GM12878 (cell line): ENCODE results near the gene KDSR. TPM values are rescaled to one million over a fixed set of nuclear protein-coding genes. Genes with fewer than 3 reads are reported as not detected.

Source experiments
- ATAC-seq: fragments of 200-7000 bp; cut with Tn5 transposase; 3 replicates; pipeline ENCODE4 v1.9.1; 2020; ENCODE audit warnings: mild to moderate bottlenecking, moderate library complexity
- BruUV-seq: library from RNA; stranded (reverse); fragments of 400-500 nt; replicated peaks from 2 replicates; lab custom pipeline; 2021; lab: Mats Ljungman, UMichigan
- CTCF ChIA-PET: fragments of 300-600 bp; sonication (Branson Sonifier 250); formaldehyde crosslinking; extraction: SDS; loops from one replicate; lab custom pipeline; 2021; ENCODE audit warnings: inconsistent platforms; lab: Yijun Ruan, JAX
- POLR2A ChIA-PET: fragments of 350-600 bp; formaldehyde crosslinking; extraction: SDS; loops from one replicate; lab custom pipeline; 2021; ENCODE audit warnings: inconsistent platforms; lab: Charles Lee
- RAD21 ChIA-PET: fragments of 300-600 bp; sonication (Branson Sonifier 250); formaldehyde crosslinking; loops from one replicate; lab custom pipeline; 2023; ENCODE audit warnings: antibody characterized with exemption; ENCODE audit not compliant: unreplicated experiment; lab: Charles Lee
- SMC1A ChIA-PET: fragments of 300-600 bp; sonication (Branson Sonifier 250); formaldehyde crosslinking; loops from one replicate; lab custom pipeline; 2023; ENCODE audit not compliant: unreplicated experiment, uncharacterized antibody; lab: Charles Lee
- DNase-seq: peaks from one replicate; pipeline ENCODE4 v3.0.0-alpha.2; 2011; ENCODE audit warnings: low read depth, low spot score
- FAIRE-seq: peaks from 3 replicates; lab custom pipeline; 2011; peaks lifted over from hg19 to GRCh38; lab: Jason Lieb, UNC
- H2AFZ ChIP-seq: 2 replicates; pipeline ENCODE4 v1.6.0; 2011; ENCODE audit warnings: low read depth, low read length, control low read depth; ENCODE audit not compliant: control insufficient read depth
- H3K27ac ChIP-seq: 2 replicates; pipeline ENCODE4 v1.5.1; 2011; ENCODE audit warnings: control low read depth; ENCODE audit not compliant: control insufficient read depth, insufficient read depth
- H3K27me3 ChIP-seq, 2 experiments: replicated peaks in 1 of 2; 2 replicates each; pipeline versions ENCODE4 v1.6.0 to v1.6.1; 2011; ENCODE audit warnings: low read length in 1 of 2; ENCODE audit not compliant: control insufficient read depth in 2 of 2, insufficient read depth in 2 of 2
- H3K36me3 ChIP-seq, 2 experiments: 2 replicates each; pipeline ENCODE4 v1.5.1; 2011; ENCODE audit warnings: low read length in 1 of 2; ENCODE audit not compliant: control insufficient read depth in 2 of 2, insufficient read depth in 2 of 2
- H3K4me1 ChIP-seq: 2 replicates; pipeline ENCODE4 v1.6.1; 2011; ENCODE audit warnings: mild to moderate bottlenecking, low read length, moderate library complexity, mixed read lengths; ENCODE audit not compliant: control insufficient read depth, insufficient read depth
- H3K4me2 ChIP-seq: 2 replicates; pipeline ENCODE4 v1.6.0; 2011; ENCODE audit warnings: control low read depth; ENCODE audit not compliant: control insufficient read depth, insufficient read depth
- H3K4me3 ChIP-seq: fragments of 200-600 bp; sonication (generic); 2 replicates; pipeline ENCODE4 v1.5.1; 2016
- H3K79me2 ChIP-seq: 2 replicates; pipeline ENCODE4 v1.6.0; 2011; ENCODE audit warnings: low read length; ENCODE audit not compliant: control insufficient read depth, insufficient read depth
- H3K9ac ChIP-seq: 2 replicates; pipeline ENCODE4 v1.8.0; 2011; ENCODE audit warnings: low read length, control low read depth, mixed read lengths; ENCODE audit not compliant: control insufficient read depth, insufficient read depth
- H3K9me3 ChIP-seq: replicated peaks from 3 replicates; pipeline ENCODE4 v1.5.1; 2011; ENCODE audit warnings: mild to moderate bottlenecking, low read length; ENCODE audit not compliant: control insufficient read depth, insufficient read depth
- H4K20me1 ChIP-seq: 2 replicates; pipeline ENCODE4 v1.6.0; 2011; ENCODE audit not compliant: control insufficient read depth, insufficient read depth
- BCL11A ChIP-seq: IDR thresholded peaks from 2 replicates; pipeline ENCODE4 v1.6.1; 2011; ENCODE audit warnings: low read depth, low read length
- BHLHE40 ChIP-seq, 2 experiments: fragments of 450-650 bp in 1 of 2; IDR thresholded peaks; 2 replicates each; pipeline ENCODE4 v1.6.1; 2011 to 2017; ENCODE audit warnings: low read depth in 2 of 2, borderline replicate concordance in 1 of 2, improper control_type of control experiment in 1 of 2, low read length in 1 of 2, mild to moderate bottlenecking in 1 of 2
- CREM ChIP-seq: IDR thresholded peaks from 2 replicates; pipeline ENCODE4 v1.6.1; 2014; ENCODE audit warnings: antibody characterized with exemption, low read depth
- ETV6 ChIP-seq, 2 experiments: fragments of 450-650 bp in 1 of 2; IDR thresholded peaks in 1 of 2; conservative IDR thresholded peaks in 1 of 2; 2 replicates each; pipeline ENCODE4 v1.6.1; 2014; ENCODE audit warnings: antibody characterized with exemption in 1 of 2, borderline replicate concordance in 1 of 2, low read depth in 1 of 2, mild to moderate bottlenecking in 1 of 2, moderate library complexity in 1 of 2
- IRF4 ChIP-seq: IDR thresholded peaks from 2 replicates; pipeline ENCODE4 v1.6.1; 2011; ENCODE audit warnings: low read depth, low read length
- MEF2A ChIP-seq: IDR thresholded peaks from 2 replicates; pipeline ENCODE4 v1.6.1; 2011; ENCODE audit warnings: low read depth, mild to moderate bottlenecking, low read length, moderate library complexity; ENCODE audit not compliant: insufficient read depth
- RUNX3 ChIP-seq: IDR thresholded peaks from 2 replicates; pipeline ENCODE4 v1.6.1; 2012; ENCODE audit warnings: low read length, inconsistent platforms
- SIX5 ChIP-seq: IDR thresholded peaks from 2 replicates; pipeline ENCODE4 v1.6.1; 2011; ENCODE audit warnings: mild to moderate bottlenecking, low read depth, low read length, moderate library complexity; ENCODE audit not compliant: severe bottlenecking
- SREBF1 ChIP-seq: IDR thresholded peaks from 2 replicates; pipeline ENCODE4 v1.6.1; 2012; ENCODE audit warnings: mild to moderate bottlenecking, low read length
- STAT1 ChIP-seq: fragments of 450-650 bp; conservative IDR thresholded peaks from 2 replicates; pipeline ENCODE4 v1.6.1; 2014; ENCODE audit warnings: antibody characterized with exemption, mild to moderate bottlenecking
- TCF3 ChIP-seq: IDR thresholded peaks from 2 replicates; pipeline ENCODE4 v1.6.1; 2012; ENCODE audit warnings: low read depth, mild to moderate bottlenecking, low read length, borderline replicate concordance; ENCODE audit not compliant: insufficient read depth
- WGBS: methylation state at CpG from one replicate; pipeline ENCODE4 v1.1.6; 2016; ENCODE audit warnings: low lambda C conversion rate; ENCODE audit not compliant: insufficient replicate concordance, insufficient coverage; ENCODE audit errors: missing lambda C conversion rate; 5-methylcytosine and 5-hydroxymethylcytosine counted together
- in situ Hi-C: fragments of 300-500 bp; cut with MboI; formaldehyde crosslinking; loops from 9 replicates; pipeline ENCODE4 v1.14.3; 2018; ENCODE audit warnings: mixed read lengths
- intact Hi-C: fragments of 100-400 bp; cut with micrococcal nuclease; formaldehyde crosslinking; loops from one replicate; pipeline ENCODE4 v1.14.2; 2022; ENCODE audit not compliant: unreplicated experiment
- polyA plus RNA-seq, 11 experiments: library from polyadenylated mRNA; depleted of rRNA in 4 of 11; unstranded in 6 of 11; stranded (reverse) in 5 of 11; fragments of >200 nt; fragmentation: Nextera tagmentation in 4 of 11; fragmentation: Illumina TruSeq in 1 of 11; extraction: Ambion mirVana in 4 of 11; extraction: Trizol in 1 of 11; gene quantifications; 1 replicate in 1 of 11; 2 replicates in 10 of 11; pipeline versions ENCODE4 v1.2.1 to v1.2.3, GENCODE V29; 2011 to 2016; ENCODE audit warnings: inconsistent platforms in 2 of 11, missing spikeins in 2 of 11, low read depth in 1 of 11
- total RNA-seq, 4 experiments: library from RNA; depleted of rRNA in 3 of 4; stranded (reverse); fragments of >200 nt in 3 of 4; fragmentation: Illumina TruSeq in 1 of 4; extraction: Trizol in 1 of 4; gene quantifications; 2 replicates each; pipeline versions ENCODE4 v1.2.1 to v1.2.3, GENCODE V29; 2013 to 2021
- TF ChIP-seq, protein P1 (sequence below): fragments of 450-650 bp; IDR thresholded peaks from 2 replicates; pipeline ENCODE4 v1.6.1; 2016; ENCODE audit warnings: mild to moderate bottlenecking
- TF ChIP-seq, protein P2 (sequence below): fragments of 450-650 bp; IDR thresholded peaks from 2 replicates; pipeline ENCODE4 v1.6.1; 2017; ENCODE audit warnings: antibody characterized with exemption, mild to moderate bottlenecking, moderate library complexity

KDSR gene
- total and polyA plus RNA-seq, 10 of the 15 experiments (the other 5 are each of a cell fraction or from before 2014, with no cell fraction given) = 5.2 to 25.9 (median 14.3) TPM

DNA sequence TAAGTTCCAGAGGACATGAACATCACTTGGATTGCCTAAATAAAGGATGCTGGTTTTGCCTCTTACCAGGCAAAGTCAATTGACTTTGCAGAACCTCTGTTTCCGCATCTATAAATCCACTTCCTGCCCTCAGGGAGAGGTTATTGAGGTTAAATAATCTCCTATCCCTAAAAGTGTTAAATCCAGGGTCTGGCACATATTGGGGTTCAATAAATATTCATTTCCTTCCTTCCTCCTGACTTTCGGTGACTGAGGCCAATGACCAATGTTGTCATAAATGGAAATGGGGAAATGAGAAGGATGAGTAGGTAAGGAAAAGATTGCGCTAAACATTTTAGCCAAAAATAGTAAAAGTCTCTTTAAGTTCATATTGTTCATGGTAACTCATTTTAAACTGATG is 63.5 kb downstream of the KDSR start (continued):
- TF ChIP-seq SIX5 = no peak
- peak in 1 of 2 experiments; percentile 57; a peak in 1 of 4 replicates for TF ChIP-seq ETV6 (conservative IDR thresholded peaks at IDR 0.05 in 1 of 2, IDR thresholded peaks at IDR 0.05 in 1 of 2; ENCODE audit: borderline replicate concordance in 1 of 2, low read depth in 1 of 2)
- TF ChIP-seq BHLHE40 (IDR thresholded peaks at IDR 0.05; ENCODE audit: borderline replicate concordance in 1 of 2, low read depth in 2 of 2, low read length in 1 of 2) = no peak
- TF ChIP-seq SREBF1 = no peak
- TF ChIP-seq, all 136 proteins: peak for 7

DNA sequence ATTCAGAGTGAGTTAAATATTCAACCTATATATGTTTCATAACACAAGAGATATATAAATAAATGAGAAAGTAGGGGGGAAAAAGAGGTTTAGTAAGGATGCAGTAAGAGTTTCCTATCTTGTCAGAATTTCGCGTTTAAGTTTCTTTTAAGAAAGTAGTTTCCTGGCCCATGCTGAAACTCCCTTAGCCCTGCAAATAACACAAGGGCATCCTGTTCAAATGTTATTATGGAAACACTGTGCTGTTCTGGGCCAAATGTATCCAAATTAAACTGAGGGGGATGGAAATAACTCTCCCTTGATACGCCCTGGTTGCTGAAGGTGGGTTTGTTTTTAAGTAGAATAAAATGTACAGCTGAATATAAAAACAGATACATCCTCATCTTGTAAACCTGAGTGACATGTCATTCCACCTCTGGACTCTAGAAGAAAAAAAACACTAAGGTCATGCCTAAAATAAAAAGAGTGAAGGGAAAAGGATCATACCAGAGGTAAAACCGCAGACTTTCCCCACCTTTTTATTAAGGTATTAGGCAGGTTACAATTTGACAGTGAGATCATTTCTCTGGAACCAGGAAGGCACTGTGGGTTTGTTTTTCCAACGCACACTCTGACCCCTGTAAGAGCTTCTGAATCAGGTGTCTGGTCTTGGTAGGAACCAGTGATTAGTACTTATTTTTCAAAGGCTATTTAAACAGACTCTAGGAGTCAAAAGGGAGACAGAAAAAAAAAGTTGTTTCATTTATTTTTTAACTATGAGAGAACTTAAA is 64.2 kb downstream of the KDSR start:
- H3K27ac ChIP-seq = peak overlapping the region; percentile 47; the same call in 1 of the 2 replicates
- 0 out of 2 replicates have a peak overlapping the region, but pooled peaks have one; percentile 42 for H3K4me2 ChIP-seq

More for the DNA sequence above, 64.2 kb downstream of the KDSR start:
- Histone ChIP-seq H3K9me3 (no peaks in the 10 kb centered on the region), H4K20me1 (no peaks in the 10 kb centered on the region; the same call in 1 of the 2 replicates), H3K79me2 (peaks cover 100% of the 10 kb centered on the region), H3K4me3 (no peak overlapping the region), H3K4me1 (peaks cover 55% of the 10 kb centered on the region), H3K9ac (no peak overlapping the region), H3K36me3 (peaks cover 9 to 25% of the 10 kb centered on the region in 2 experiments), H2AFZ (no peak overlapping the region), H3K27me3 (no peaks in the 10 kb centered on the region)
- no peak for FAIRE-seq
- no TSS peak for BruUV-seq
- ATAC-seq = peak; percentile 7; the same call in 2 of the 3 replicates
- POLR2A ChIA-PET = interaction anchor here (0.7 to 3.0 kb wide), 4 partner anchors 9 to 29 kb away, joined by 3 to 18 read pairs (median 5); no protein-coding TSS in a partner anchor
- in situ Hi-C loops = no loop called here
- RAD21 ChIA-PET = interaction anchor here (0.9 to 1.7 kb wide), 5 partner anchors 8 to 32 kb away, joined by 3 to 11 read pairs (median 3); no protein-coding TSS in a partner anchor
- TF ChIP-seq IRF4 (no peak), CREM (no peak), STAT1 (no peak), MEF2A (no peak), RUNX3 (peak; percentile 38; the same call in 1 of the 2 replicates), BCL11A (no peak), TCF3 (no peak)
- TF ChIP-seq, protein P1, sequence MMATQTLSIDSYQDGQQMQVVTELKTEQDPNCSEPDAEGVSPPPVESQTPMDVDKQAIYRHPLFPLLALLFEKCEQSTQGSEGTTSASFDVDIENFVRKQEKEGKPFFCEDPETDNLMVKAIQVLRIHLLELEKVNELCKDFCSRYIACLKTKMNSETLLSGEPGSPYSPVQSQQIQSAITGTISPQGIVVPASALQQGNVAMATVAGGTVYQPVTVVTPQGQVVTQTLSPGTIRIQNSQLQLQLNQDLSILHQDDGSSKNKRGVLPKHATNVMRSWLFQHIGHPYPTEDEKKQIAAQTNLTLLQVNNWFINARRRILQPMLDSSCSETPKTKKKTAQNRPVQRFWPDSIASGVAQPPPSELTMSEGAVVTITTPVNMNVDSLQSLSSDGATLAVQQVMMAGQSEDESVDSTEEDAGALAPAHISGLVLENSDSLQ = peak; percentile 44; the same call in 1 of the 2 replicates
- TF ChIP-seq, protein P2, sequence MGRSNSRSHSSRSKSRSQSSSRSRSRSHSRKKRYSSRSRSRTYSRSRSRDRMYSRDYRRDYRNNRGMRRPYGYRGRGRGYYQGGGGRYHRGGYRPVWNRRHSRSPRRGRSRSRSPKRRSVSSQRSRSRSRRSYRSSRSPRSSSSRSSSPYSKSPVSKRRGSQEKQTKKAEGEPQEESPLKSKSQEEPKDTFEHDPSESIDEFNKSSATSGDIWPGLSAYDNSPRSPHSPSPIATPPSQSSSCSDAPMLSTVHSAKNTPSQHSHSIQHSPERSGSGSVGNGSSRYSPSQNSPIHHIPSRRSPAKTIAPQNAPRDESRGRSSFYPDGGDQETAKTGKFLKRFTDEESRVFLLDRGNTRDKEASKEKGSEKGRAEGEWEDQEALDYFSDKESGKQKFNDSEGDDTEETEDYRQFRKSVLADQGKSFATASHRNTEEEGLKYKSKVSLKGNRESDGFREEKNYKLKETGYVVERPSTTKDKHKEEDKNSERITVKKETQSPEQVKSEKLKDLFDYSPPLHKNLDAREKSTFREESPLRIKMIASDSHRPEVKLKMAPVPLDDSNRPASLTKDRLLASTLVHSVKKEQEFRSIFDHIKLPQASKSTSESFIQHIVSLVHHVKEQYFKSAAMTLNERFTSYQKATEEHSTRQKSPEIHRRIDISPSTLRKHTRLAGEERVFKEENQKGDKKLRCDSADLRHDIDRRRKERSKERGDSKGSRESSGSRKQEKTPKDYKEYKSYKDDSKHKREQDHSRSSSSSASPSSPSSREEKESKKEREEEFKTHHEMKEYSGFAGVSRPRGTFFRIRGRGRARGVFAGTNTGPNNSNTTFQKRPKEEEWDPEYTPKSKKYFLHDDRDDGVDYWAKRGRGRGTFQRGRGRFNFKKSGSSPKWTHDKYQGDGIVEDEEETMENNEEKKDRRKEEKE = no peak
- CTCF ChIA-PET = interaction anchor here (0.6 to 5.6 kb wide), 5 partner anchors 10 to 78 kb away, joined by 3 to 26 read pairs (median 6); partner anchors contain the start of gene BCL2
- 24% methylated on average over 5 of the region's 5 CpGs for WGBS
- intact Hi-C loops = no loop called here
- no peak for DNase-seq
- SMC1A ChIA-PET = interaction anchor here (1.1 to 6.1 kb wide), 9 partner anchors 9 to 142 kb away, joined by 3 to 32 read pairs (median 7); partner anchors contain the start of gene BCL2
